PC-9 (cell line): ENCODE results near the gene ELMO1.

Source experiments
- CTCF ChIP-seq: fragments of 200-600 bp; sonication (generic); conservative IDR thresholded peaks from 2 replicates; pipeline ENCODE4 v1.6.1; 2017; ENCODE audit warnings: mixed run types, antibody characterized with exemption, mild to moderate bottlenecking, moderate library complexity
- EZH2 ChIP-seq: fragments of 200-600 bp; sonication (generic); IDR thresholded peaks from 2 replicates; pipeline ENCODE4 v1.8.0; 2017; ENCODE audit warnings: antibody characterized with exemption, low read depth

- TF ChIP-seq CTCF (peak; percentile 63), EZH2 (no peak)
Measured at GRCh38 chr7:37352974-37353948, 95.4 kb downstream of the ELMO1 start.
